Measurements from ENCODE around the gene UNC119B. TPM values are rescaled to one million over a fixed set of nuclear protein-coding genes. Genes with fewer than 3 reads are reported as not detected.
A peak's percentile ranks its signal among the peaks of the same experiment; 100 is the strongest.

The UNC119B gene
- total RNA-seq, 4 donors from 2014 or later: 44.1 to 65.3 (median 61.6) TPM

DNA sequence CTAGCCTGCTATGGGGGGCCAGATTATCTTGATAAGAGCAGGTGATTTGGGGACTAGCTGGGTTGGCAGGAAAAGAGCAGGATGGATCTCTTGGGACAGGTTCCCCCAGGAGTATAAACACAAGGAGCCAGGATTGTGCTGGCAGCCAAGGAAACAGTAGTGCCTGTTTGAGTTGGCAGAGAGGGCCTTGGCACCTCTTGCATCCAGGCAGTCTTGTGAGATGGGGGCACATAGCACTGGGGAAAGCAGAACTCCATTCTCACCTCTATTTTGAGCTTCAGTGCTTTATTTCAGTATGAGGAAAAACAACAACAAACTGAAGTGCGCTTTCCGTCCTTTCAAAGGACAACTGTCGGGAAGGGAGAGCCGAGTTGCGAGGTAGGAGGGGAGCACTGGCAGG is 9.4 kb upstream of the UNC119B start:
- 49 to 93% methylated on average over 5 of the region's 5 CpGs for WGBS, 2 donors
- peak overlapping the region in 2 of 3 donors; percentile 84 to 87 for H3K27ac ChIP-seq
- peaks cover 18 to 34% of the 10 kb centered on the region in 2 donors for H3K36me3 ChIP-seq
- H3K4me3 ChIP-seq (replicated peaks in 1 of 3): no peak overlapping the region
- H3K4me1 ChIP-seq: peaks cover 29 to 68% of the 10 kb centered on the region in 2 donors
- no peaks in the 10 kb centered on the region for H3K27me3 ChIP-seq
- H3K9me3 ChIP-seq: no peaks in the 10 kb centered on the region
- TF ChIP-seq POLR2A (IDR thresholded peaks at IDR 0.05): no peak
- TF ChIP-seq, protein P1, sequence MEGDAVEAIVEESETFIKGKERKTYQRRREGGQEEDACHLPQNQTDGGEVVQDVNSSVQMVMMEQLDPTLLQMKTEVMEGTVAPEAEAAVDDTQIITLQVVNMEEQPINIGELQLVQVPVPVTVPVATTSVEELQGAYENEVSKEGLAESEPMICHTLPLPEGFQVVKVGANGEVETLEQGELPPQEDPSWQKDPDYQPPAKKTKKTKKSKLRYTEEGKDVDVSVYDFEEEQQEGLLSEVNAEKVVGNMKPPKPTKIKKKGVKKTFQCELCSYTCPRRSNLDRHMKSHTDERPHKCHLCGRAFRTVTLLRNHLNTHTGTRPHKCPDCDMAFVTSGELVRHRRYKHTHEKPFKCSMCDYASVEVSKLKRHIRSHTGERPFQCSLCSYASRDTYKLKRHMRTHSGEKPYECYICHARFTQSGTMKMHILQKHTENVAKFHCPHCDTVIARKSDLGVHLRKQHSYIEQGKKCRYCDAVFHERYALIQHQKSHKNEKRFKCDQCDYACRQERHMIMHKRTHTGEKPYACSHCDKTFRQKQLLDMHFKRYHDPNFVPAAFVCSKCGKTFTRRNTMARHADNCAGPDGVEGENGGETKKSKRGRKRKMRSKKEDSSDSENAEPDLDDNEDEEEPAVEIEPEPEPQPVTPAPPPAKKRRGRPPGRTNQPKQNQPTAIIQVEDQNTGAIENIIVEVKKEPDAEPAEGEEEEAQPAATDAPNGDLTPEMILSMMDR (IDR thresholded peaks at IDR 0.05): no peak
- peak in 1 of 2 donors; percentile 59 for DNase-seq
- intact Hi-C loops (cut with DNase I): no loop called here

DNA sequence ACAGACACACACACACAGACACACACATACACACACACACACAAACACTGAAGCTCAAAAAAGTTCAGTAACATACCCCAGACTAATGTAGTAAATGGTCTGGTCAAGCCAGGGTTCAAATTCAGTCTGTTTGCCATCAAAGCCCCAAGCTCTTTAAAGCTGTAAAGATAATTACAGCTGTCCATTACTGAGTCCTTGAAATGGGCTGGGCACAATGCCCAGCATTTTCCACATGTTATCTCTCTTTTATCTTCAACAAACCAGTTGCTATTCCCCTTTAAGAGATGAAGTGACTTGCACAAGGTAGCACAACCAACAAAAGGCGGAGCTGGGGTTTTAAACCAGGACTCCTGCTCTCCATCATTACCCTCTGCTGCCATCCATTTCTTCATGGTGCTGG is 7.6 kb upstream of the UNC119B start:
- WGBS, 2 donors: 89 to 94% methylated on average over 1 of the region's 1 CpG
- peak in 1 of 2 donors; percentile 13 for DNase-seq
- intact Hi-C loops (cut with DNase I): no loop called here
- TF ChIP-seq, protein P1 (IDR thresholded peaks at IDR 0.05): no peak
- no peak for TF ChIP-seq POLR2A (IDR thresholded peaks at IDR 0.05)
- H3K4me1 ChIP-seq: peaks cover 20 to 52% of the 10 kb centered on the region in 2 donors
- no peak overlapping the region for H3K4me3 ChIP-seq (replicated peaks in 1 of 3)
- H3K27ac ChIP-seq: peak overlapping the region; percentile 84 to 87 (median 86)
- H3K36me3 ChIP-seq: peaks cover 3 to 22% of the 10 kb centered on the region in 2 donors
- H3K27me3 ChIP-seq: no peaks in the 10 kb centered on the region
- H3K9me3 ChIP-seq: no peaks in the 10 kb centered on the region

- peak overlapping the region; percentile 84 to 87 (median 86) for H3K27ac ChIP-seq
- intact Hi-C loops (cut with DNase I): no loop called here
- WGBS, 2 donors: 34 to 45% methylated on average over 10 to 11 of the region's 11 CpGs
These were observed 6.8 kb upstream of the UNC119B start for GRCh38 chr12:120703311-120703942.

GRCh38 chr12:120705618-120706017 is 4.6 kb upstream of the UNC119B start:
- TF ChIP-seq, protein P1 (IDR thresholded peaks at IDR 0.05): no peak
- no peak for TF ChIP-seq POLR2A (IDR thresholded peaks at IDR 0.05)
- intact Hi-C loops (cut with DNase I): no loop called here
- no peaks in the 10 kb centered on the region for H3K9me3 ChIP-seq
- H3K27ac ChIP-seq: no peak overlapping the region
- no peaks in the 10 kb centered on the region for H3K27me3 ChIP-seq
- peak in 1 of 2 donors; percentile 45 for DNase-seq
- peaks cover under 1 to 1% of the 10 kb centered on the region in 2 donors for H3K36me3 ChIP-seq
- H3K4me3 ChIP-seq (replicated peaks in 1 of 3): no peak overlapping the region
- 73 to 88% methylated on average over 1 of the region's 1 CpG for WGBS, 2 donors
- H3K4me1 ChIP-seq: peaks cover 31 to 56% of the 10 kb centered on the region in 2 donors

More at GRCh38 chr12:120703311-120703942, 6.8 kb upstream of the UNC119B start:
- Histone ChIP-seq H3K36me3 (peaks cover 3 to 16% of the 10 kb centered on the region in 2 donors), H3K27me3 (no peaks in the 10 kb centered on the region), H3K9me3 (no peaks in the 10 kb centered on the region), H3K4me1 (peaks cover 20 to 48% of the 10 kb centered on the region in 2 donors), H3K4me3 (replicated peaks in 1 of 3) (no peak overlapping the region)
- peak; percentile 86 to 90 for DNase-seq
- TF ChIP-seq, protein P1 (IDR thresholded peaks at IDR 0.05): no peak
- peak in 1 of 2 donors; percentile 62 for TF ChIP-seq POLR2A (IDR thresholded peaks at IDR 0.05)

GRCh38 chr12:120706029-120706428 is 4.2 kb upstream of the UNC119B start:
- intact Hi-C loops (cut with DNase I): no loop called here
- 88% methylated on average over 5 of the region's 5 CpGs for WGBS, 2 donors

More at GRCh38 chr12:120706029-120706428, 4.2 kb upstream of the UNC119B start:
- H3K4me1 ChIP-seq: peaks cover 31 to 51% of the 10 kb centered on the region in 2 donors
- no peaks in the 10 kb centered on the region for H3K27me3 ChIP-seq
- TF ChIP-seq POLR2A (IDR thresholded peaks at IDR 0.05): no peak
- TF ChIP-seq, protein P1 (IDR thresholded peaks at IDR 0.05): no peak
- no peak for DNase-seq
- no peak overlapping the region for H3K27ac ChIP-seq
- H3K4me3 ChIP-seq (replicated peaks in 1 of 3): no peak overlapping the region
- H3K36me3 ChIP-seq: no peaks in the 10 kb centered on the region
- H3K9me3 ChIP-seq: no peaks in the 10 kb centered on the region
